Measurements from ENCODE around the gene DDX27.
A peak's percentile ranks its signal among the peaks of the same experiment; 100 is the strongest.
"Not testable (repeated sequence)": the region's sequence is repeated elsewhere in the genome, so short reads cannot be mapped to it uniquely, and the experiment has no call there.

Gene DDX27

GRCh38 chr20:49219091-49219923 is at the start of gene DDX27:
DDX27 (plus strand) TSS chr20:49219416; CDS start chr20:49219449, 33 bp downstream.
- peak; percentile 90 to 91 for ATAC-seq

- no peak for ATAC-seq
These were observed 49.7 kb upstream of the DDX27 start for GRCh38 chr20:49169547-49169946.

GRCh38 chr20:49170714-49171113 is 48.5 kb upstream of the DDX27 start:
- ATAC-seq: no peak

- no peak for ATAC-seq
These were observed 47.3 kb upstream of the DDX27 start for GRCh38 chr20:49171909-49172308.

GRCh38 chr20:49172413-49172812 is 46.8 kb upstream of the DDX27 start:
- ATAC-seq: peak in 1 of 2 donors; percentile 30

- ATAC-seq: no peak
These were observed 45.0 kb upstream of the DDX27 start for GRCh38 chr20:49174183-49174582.

GRCh38 chr20:49179368-49180277 is 39.6 kb upstream of the DDX27 start:
- ATAC-seq: peak; percentile 96 to 98

GRCh38 chr20:49181265-49181877 is 37.8 kb upstream of the DDX27 start:
- ATAC-seq: no peak

- ATAC-seq: no peak
These were observed 35.8 kb upstream of the DDX27 start for GRCh38 chr20:49183444-49183843.

- ATAC-seq: not testable (repeated sequence)
These were observed 35.1 kb upstream of the DDX27 start for GRCh38 chr20:49184084-49184501.

GRCh38 chr20:49184691-49185070 is 34.5 kb upstream of the DDX27 start:
- no peak for ATAC-seq

GRCh38 chr20:49185071-49185761 is 34.0 kb upstream of the DDX27 start:
- ATAC-seq: no peak

- ATAC-seq: peak; percentile 15 to 18
These were observed 32.5 kb upstream of the DDX27 start for GRCh38 chr20:49186535-49187329.

GRCh38 chr20:49187330-49187850 is 31.8 kb upstream of the DDX27 start:
- no peak for ATAC-seq

- ATAC-seq: peak; percentile 98
These were observed 31.2 kb upstream of the DDX27 start, which contains the start of gene STAU1 for GRCh38 chr20:49187851-49188641. STAU1 (minus strand) TSS chr20:49188334; CDS start chr20:49166201, 22,133 bp downstream.

- ATAC-seq: not testable (repeated sequence)
These were observed 26.2 kb upstream of the DDX27 start for GRCh38 chr20:49192944-49193518.

GRCh38 chr20:49199729-49200293 is 19.4 kb upstream of the DDX27 start:
- no peak for ATAC-seq

- no peak for ATAC-seq
These were observed 16.2 kb upstream of the DDX27 start for GRCh38 chr20:49203011-49203410.

GRCh38 chr20:49203746-49204145 is 15.5 kb upstream of the DDX27 start:
- no peak for ATAC-seq

GRCh38 chr20:49207076-49207475 is 12.1 kb upstream of the DDX27 start:
- no peak for ATAC-seq
